ENCODE data around the gene COL4A4.
A peak's percentile ranks its signal among the peaks of the same experiment; 100 is the strongest.

Gene COL4A4

DNA sequence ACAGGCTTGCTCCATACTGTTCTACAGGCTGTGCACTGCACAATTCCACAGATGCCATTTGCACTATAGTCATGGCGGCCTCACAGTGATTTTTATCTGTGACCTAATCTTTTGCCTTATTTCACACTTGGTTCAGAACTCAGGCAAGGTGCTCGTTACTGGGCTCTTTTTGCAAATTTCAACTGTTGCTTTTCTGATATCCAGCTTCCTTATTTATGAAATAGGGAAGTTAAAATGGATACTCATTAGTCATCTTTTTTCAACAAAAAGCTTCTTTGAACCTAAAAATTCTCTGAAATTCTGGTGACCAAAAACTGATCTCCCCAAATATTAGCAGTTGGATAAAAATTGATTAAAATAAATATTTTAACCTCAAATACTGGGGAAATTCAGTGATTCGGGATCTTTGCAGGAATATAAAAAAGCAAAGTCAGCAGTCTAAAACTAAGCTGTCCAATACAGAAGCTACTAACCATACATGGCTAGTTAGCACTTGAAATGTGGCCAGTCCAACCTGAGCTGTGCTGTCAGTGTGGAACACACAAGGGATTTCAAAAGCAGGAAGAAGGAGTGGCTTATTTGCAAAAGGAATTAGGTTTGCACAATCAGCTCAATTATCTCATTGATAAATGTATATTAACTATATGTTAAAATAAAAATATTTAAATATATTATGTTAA, 134.4 kb downstream of the COL4A4 start:
- DNase-seq = no peak

DNA sequence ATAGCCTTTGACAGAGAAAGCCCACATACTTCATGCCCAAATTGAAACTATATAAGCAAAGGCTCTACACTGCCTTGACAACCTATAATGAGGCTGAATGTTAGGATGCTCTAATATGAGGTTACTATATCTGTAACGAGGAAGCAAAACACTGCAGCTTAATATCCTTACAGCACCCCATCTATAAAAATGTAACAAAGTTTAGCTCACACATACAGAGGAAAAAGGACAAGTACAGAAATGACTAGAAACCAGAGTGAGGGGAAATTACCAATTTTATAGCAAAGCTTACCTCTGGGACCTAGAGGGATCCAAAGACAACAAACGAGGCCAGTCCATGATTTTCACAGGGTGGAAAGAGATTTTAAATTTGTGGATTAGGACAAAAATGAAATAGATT, 138.5 kb downstream of the COL4A4 start:
- no peak for DNase-seq

DNA sequence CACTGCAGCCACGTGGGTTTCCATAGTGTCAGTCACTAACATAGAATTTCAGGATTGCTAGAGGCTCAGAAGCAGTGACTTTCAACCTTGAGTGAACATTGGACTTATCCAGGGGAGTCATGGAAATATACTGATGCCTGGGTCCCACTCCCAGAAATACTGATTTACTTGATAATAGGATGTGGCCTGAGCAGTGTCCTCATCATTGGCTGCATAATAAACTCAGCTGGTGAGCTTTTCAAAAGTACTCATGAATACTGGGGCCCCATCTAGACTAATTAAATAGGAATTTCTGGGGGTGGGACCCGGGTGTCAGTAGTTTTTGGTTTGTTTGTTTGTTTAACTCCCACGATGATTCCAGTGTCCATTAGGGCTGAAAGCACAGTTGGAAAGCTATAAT, 141.4 kb downstream of the COL4A4 start:
- DNase-seq = peak; percentile 35

- no peak for DNase-seq
These were observed 143.6 kb downstream of the COL4A4 start for GRCh38 chr2:227020416-227020815.

- no peak for DNase-seq
These were observed 147.1 kb downstream of the COL4A4 start for GRCh38 chr2:227016894-227017293.

- no peak for DNase-seq
These were observed 150.1 kb downstream of the COL4A4 start for GRCh38 chr2:227013881-227014280.

GRCh38 chr2:227013330-227013729, 150.7 kb downstream of the COL4A4 start:
- DNase-seq = no peak

GRCh38 chr2:227010433-227010832, 153.6 kb downstream of the COL4A4 start:
- no peak for DNase-seq

DNA sequence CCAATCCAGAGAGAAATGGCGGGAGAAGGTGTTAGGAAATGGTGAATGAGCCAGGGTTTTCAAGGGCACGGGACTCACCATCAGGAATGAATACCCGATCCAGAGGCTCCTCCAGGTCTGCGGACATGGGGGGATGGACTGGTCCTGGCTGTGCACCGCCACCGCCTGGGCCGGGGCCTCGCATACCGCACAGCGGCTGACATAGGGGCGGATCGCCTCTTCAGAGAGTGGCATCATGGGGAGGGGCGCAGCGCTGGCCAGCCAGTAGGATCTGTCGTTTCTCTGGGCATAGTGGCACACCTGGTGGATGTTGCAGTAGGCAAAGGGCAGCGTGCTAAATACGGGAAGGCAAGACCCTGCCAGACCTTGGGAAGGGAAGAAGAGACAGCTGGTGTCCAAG, 156.1 kb downstream of the COL4A4 start:
- DNase-seq = no peak

- no peak for DNase-seq
These were observed 156.9 kb downstream of the COL4A4 start for GRCh38 chr2:227007148-227007547.

DNA sequence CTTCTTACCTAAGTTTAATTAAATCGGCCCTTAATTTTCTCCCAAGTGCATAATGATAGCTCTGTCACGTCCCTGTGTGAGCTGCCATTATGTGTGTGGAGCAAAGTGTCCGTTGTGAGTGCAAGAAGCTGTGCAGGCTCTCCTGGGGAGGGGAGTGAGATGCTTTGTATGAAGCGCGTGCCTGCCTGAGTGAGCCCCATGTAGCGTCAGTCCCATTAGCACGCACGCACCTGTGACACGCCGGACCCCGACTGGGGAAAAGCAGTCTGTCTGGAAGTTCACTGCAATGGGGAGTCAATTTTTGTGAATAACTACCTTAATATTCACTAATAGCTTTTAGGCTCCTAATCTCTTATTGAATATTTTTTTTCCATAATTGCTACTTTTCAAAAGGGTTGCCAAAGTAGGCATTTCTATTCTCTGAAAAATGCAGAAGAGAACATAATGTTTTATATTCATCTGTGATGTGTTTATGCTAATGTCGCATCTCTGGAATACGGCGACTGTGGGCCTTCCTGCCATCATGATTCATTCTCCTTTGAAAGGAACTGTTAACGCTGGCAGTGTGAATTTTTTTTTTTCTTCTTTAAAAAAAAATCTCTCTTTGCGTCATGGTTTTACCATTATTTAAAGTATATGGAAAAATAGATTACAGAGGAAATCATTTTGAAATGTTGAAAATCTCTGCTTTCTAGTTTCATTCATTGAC, 157.7 kb downstream of the COL4A4 start:
- no peak for DNase-seq

- DNase-seq = no peak
These were observed 159.5 kb downstream of the COL4A4 start for GRCh38 chr2:227004482-227004881.

- DNase-seq = no peak
These were observed 163.9 kb downstream of the COL4A4 start for GRCh38 chr2:227000123-227000522.

DNA sequence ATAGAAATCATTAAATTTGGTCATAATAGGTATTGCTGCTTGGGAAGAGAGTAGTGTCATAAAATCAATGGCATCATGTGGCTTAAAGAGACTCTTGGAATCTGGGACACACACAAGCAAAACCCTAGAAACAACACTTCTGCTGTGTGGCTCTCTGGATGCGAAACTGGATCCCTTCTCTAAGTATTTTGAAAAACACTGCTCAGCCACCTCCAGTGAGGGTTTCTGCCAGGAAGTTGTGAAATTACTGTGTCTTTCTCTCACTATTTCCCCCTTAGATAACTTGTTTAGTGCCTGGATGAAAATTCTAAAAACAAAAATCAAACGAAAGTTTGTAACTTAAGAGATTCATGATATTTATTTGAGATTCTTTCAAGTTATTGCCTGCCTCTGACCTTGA, 164.3 kb downstream of the COL4A4 start:
- DNase-seq = no peak

DNA sequence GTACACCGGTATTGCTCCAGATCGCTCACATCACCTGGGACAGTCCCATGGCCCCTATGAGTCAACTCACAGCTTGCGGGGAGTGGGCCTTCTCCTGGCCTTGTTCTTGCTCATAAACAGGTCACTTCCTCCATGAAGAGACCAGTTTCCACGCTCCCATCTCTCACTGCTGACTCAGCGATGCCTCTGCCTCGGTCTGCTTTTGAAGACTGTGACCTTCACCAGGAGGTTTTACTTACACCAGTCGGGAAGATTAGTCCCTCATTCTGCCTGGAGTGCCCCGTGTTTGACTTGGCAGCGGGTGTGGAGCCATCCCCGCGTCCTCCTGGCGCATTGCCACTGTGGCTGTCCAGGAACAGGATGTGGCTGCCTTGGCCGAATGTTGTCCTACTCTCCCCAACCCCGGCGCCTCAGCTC, 168.4 kb downstream of the COL4A4 start:
- DNase-seq = no peak

DNA sequence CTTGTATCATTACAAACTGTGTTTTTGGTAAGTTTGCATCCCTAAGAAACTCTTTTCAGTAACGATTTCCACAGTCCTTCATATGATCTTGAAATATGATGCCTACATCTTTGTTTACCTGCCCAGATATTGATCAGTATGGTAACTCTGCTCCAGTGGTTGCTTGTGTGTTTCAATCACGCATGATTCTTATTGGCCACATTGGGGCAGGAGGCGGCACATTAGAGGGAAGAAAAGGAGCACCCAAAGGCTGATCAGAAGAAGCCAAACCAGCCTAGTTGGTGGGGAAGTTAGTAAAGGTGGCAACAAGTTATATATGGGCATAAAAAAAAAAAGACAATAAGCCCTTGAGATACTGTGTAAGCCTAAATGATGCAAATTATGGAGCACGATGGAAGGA, 169.2 kb downstream of the COL4A4 start:
- DNase-seq = no peak

DNA sequence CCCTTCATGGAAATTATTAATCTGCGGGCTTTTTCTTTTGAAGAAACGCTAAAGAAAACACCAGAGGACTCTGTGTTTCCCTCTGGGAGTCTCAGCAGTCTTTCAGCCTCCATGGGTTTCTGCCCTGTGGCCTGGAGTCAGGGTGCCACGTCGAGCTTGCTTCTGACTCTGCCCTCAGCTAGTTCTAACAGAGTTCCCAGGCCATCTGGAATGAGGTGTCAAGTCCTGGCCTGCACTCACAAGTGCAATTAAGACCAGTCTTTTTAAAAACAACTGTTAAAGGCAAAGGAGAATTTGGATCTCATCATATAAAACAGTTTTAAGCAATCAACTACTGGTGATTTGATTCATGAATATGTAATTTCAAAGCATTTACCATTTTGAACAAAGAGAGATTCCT, 170.8 kb downstream of the COL4A4 start:
- no peak for DNase-seq

DNA sequence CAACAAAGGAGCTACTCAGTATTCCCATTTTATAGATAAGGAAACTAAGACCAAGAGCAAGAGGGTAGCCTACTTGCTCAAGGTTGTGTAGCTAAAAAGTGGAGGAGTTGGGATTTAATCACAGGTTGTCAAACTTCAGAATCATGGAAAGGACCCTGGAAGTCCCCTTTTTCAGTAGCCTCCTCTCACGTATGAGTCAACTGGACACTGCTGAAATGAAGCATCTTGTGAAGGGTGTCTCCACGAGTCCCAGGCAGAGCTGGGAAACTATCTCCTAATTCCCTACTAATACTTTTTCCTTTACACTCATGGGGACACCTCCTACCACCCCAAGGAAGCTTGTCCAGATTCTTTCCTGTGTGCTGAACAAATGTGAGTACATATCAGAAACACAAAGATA, 172.3 kb downstream of the COL4A4 start:
- no peak for DNase-seq

- DNase-seq = no peak
These were observed 178.4 kb downstream of the COL4A4 start for GRCh38 chr2:226985583-226985946.

DNA sequence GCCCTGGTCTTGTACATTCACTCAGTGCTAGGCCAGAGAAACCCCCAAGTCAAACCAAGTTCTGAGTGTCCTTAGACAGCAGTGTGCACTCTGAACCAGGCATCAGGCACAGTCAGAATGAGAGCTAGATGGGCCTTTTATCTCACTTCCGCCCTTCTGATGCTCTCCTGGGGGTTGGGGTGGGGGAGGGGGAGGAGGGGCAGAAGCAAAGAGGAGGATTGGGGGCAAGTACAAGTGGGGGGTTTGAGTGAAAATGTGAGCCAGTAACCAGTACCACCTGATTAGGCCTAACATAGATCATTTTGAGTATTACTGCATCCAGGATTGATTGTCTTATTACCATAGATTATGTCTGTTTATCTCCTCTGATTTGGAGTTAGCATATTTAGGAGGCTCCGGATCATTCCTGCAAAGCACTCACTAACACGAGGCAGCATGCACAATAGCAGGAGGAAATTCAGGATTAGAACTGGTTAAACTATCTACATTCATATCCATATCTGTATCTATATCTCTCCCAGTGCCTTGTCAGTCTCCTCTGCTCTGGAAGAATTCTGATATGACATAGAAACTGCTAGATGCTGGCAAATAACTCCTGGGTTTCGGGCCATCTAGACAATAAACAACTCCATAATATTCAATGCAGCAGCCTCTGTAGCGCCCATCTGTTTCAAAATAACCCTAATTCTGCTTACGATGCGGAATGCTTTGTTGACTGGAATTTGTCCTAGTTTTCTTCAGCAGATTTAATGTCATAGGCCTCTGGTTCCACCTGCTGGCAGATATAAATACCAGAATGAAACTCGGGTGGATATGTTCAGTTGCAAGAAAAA, 179.0 kb downstream of the COL4A4 start:
- DNase-seq = peak; percentile 80

DNA sequence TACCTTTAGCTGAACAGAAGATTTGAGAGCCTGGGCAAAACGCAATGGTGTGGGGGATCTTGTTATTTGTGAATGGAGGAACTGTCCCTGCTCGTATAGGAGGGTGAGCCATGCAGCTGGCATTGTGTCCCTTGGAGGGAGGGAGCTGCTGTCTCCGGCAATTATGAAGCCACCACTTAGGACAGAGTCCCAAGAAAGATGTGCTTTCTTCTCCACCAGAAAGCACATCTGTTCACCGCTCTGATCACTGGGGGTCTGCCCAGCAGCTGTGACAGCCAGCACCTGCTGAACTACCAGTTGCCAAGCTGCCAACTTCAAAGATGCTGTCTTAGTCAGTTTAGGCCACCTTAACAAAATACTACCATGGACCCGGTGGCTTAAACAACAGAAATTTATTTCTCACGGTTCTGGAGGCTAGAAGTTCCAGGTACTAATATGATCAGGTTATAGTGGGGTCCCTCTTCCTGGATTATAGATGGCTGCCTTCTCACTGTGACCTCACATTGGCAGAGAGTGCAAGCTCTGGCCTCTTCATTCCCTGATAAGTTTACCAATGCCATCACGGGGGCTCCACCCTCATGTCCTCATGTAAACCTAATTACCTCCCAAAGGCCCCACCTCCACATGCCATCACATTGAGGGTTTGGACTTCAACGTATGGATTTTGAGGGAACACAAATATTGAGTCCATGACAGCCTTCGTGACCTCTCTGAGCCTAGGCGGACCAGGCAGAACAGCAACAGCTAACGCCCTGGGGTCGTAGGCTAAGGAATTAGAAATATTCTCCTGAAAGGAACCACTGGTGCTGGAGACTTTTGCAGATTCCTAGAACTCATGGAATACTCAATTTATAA, 179.9 kb downstream of the COL4A4 start:
- no peak for DNase-seq

- no peak for DNase-seq
These were observed 182.1 kb downstream of the COL4A4 start for GRCh38 chr2:226981791-226982326.

GRCh38 chr2:226979004-226979403, 185.0 kb downstream of the COL4A4 start:
- DNase-seq = no peak
